Panc1 (cell line): ENCODE results near the gene CD226. TPM values are rescaled to one million over a fixed set of nuclear protein-coding genes. Genes with fewer than 3 reads are reported as not detected.

Source experiments
- ATAC-seq: fragments of 200-7000 bp; cut with Tn5 transposase; 2 replicates; pipeline ENCODE4 v1.9.1; 2020; ENCODE audit warnings: mild to moderate bottlenecking, moderate library complexity
- BruUV-seq: library from RNA; stranded (reverse); fragments of 400-500 nt; replicated peaks from 2 replicates; lab custom pipeline; 2021; lab: Mats Ljungman, UMichigan
- CTCF ChIA-PET: fragments of 300-600 bp; sonication (Branson Sonifier 250); formaldehyde crosslinking; loops from one replicate; lab custom pipeline; 2022; ENCODE audit warnings: antibody characterized with exemption; lab: Charles Lee
- POLR2A ChIA-PET: fragments of 300-600 bp; sonication (Branson Sonifier 250); formaldehyde crosslinking; loops from one replicate; lab custom pipeline; 2022; ENCODE audit warnings: antibody characterized with exemption; lab: Charles Lee
- DNase-seq: peaks from one replicate; pipeline ENCODE4 v3.0.0-alpha.2; 2010; ENCODE audit warnings: low read depth, low spot score
- H3K27ac ChIP-seq: 2 replicates; pipeline ENCODE4 v1.5.1; 2011; ENCODE audit warnings: mild to moderate bottlenecking, low read length, inconsistent platforms
- H3K27me3 ChIP-seq: fragments of 200-500 bp; sonication (Bioruptor generic); 2 replicates; pipeline ENCODE4 v1.6.0; 2014; ENCODE audit warnings: low read length, inconsistent platforms; ENCODE audit not compliant: control insufficient read depth, insufficient read depth
- H3K36me3 ChIP-seq: fragments of 200-500 bp; sonication (Bioruptor generic); 2 replicates; pipeline ENCODE4 v1.5.1; 2014; ENCODE audit warnings: inconsistent platforms, mild to moderate bottlenecking, low read length, moderate library complexity; ENCODE audit not compliant: control insufficient read depth, insufficient read depth
- H3K4me1 ChIP-seq: 2 replicates; pipeline ENCODE4 v1.5.1; 2011; ENCODE audit warnings: inconsistent platforms, mild to moderate bottlenecking, low read length, moderate library complexity; ENCODE audit not compliant: control insufficient read depth, insufficient read depth
- H3K4me3 ChIP-seq, 2 experiments: 2 replicates each; pipeline ENCODE4 v1.5.1; 2011 to 2012; ENCODE audit warnings: low read depth in 2 of 2, low read length in 2 of 2, mild to moderate bottlenecking in 2 of 2, inconsistent platforms in 1 of 2, moderate library complexity in 1 of 2
- H3K9me3 ChIP-seq: fragments of 200-500 bp; sonication (Bioruptor generic); 2 replicates; pipeline ENCODE4 v1.5.1; 2014; ENCODE audit warnings: low read depth, mild to moderate bottlenecking, inconsistent platforms, low read length, moderate library complexity; ENCODE audit not compliant: control insufficient read depth, insufficient read depth
- POLR2AphosphoS5 ChIP-seq: IDR thresholded peaks from 2 replicates; pipeline ENCODE4 v1.6.1; 2012; ENCODE audit warnings: mild to moderate bottlenecking, low read depth, low read length, moderate library complexity
- SIN3A ChIP-seq: IDR thresholded peaks from 2 replicates; pipeline ENCODE4 v1.6.1; 2012; ENCODE audit warnings: low read depth, mild to moderate bottlenecking, low read length, moderate library complexity, borderline replicate concordance; ENCODE audit not compliant: insufficient read depth
- TCF7L2 ChIP-seq: IDR thresholded peaks from 2 replicates; pipeline ENCODE4 v1.6.1; 2011; ENCODE audit warnings: mild to moderate bottlenecking, low read depth, low read length, inconsistent platforms
- in situ Hi-C: cut with HindIII; loops from 2 replicates; pipeline ENCODE4 v1.10.0; 2016; ENCODE audit warnings: low sequenced_read_pairs, low pct_unique_long_range_greater_than_20kb
- intact Hi-C: fragments of 100-400 bp; cut with micrococcal nuclease; formaldehyde crosslinking; loops from one replicate; pipeline ENCODE4 v1.10.0; 2022; ENCODE audit not compliant: unreplicated experiment
- total RNA-seq: library from RNA; stranded (reverse); gene quantifications from one replicate; pipeline ENCODE4 v1.2.1, GENCODE V29; 2021; ENCODE audit not compliant: unreplicated experiment
- TF ChIP-seq, protein P1 (sequence below), 2 experiments: IDR thresholded peaks; 2 replicates each; pipeline ENCODE4 v1.6.1; 2011 to 2012; ENCODE audit warnings: low read depth in 2 of 2, control low read depth in 1 of 2, low read length in 1 of 2, mild to moderate bottlenecking in 1 of 2, moderate library complexity in 1 of 2; ENCODE audit not compliant: insufficient read depth in 1 of 2
- TF ChIP-seq, protein P2 (sequence below): fragments of 450-650 bp; IDR thresholded peaks from 2 replicates; pipeline ENCODE4 v1.5.1; 2017; ENCODE audit warnings: mild to moderate bottlenecking

CD226 gene
- total RNA-seq, 1 experiment from 2014 or later, result 0.95 TPM

DNA sequence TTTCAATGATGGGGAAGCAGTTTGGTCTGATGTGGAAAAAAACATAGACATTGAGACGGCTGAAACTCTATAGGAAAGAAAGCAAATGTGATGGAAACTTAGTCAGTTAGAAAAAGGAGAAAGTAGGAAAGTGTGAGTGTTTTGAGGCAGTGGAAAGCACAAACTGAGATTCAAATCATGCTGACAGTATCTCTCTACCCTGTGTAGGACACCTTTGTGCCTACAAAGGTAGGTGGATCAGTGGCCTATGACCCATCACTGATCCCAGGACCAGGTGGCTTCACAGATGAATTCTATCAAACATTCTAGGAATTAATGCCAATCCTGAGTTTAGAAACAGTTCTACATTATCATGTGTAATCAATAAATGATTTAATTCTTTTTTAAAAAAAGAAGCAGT lies 57.1 kb downstream of the CD226 start:
- H3K27me3 ChIP-seq, result no peaks in the 10 kb centered on the region
- no TSS peak for BruUV-seq
- no peak overlapping the region for H3K4me3 ChIP-seq
- TF ChIP-seq, protein P1, sequence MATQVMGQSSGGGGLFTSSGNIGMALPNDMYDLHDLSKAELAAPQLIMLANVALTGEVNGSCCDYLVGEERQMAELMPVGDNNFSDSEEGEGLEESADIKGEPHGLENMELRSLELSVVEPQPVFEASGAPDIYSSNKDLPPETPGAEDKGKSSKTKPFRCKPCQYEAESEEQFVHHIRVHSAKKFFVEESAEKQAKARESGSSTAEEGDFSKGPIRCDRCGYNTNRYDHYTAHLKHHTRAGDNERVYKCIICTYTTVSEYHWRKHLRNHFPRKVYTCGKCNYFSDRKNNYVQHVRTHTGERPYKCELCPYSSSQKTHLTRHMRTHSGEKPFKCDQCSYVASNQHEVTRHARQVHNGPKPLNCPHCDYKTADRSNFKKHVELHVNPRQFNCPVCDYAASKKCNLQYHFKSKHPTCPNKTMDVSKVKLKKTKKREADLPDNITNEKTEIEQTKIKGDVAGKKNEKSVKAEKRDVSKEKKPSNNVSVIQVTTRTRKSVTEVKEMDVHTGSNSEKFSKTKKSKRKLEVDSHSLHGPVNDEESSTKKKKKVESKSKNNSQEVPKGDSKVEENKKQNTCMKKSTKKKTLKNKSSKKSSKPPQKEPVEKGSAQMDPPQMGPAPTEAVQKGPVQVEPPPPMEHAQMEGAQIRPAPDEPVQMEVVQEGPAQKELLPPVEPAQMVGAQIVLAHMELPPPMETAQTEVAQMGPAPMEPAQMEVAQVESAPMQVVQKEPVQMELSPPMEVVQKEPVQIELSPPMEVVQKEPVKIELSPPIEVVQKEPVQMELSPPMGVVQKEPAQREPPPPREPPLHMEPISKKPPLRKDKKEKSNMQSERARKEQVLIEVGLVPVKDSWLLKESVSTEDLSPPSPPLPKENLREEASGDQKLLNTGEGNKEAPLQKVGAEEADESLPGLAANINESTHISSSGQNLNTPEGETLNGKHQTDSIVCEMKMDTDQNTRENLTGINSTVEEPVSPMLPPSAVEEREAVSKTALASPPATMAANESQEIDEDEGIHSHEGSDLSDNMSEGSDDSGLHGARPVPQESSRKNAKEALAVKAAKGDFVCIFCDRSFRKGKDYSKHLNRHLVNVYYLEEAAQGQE (IDR thresholded peaks at IDR 0.05; ENCODE audit: insufficient read depth in 1 of 2, low read depth in 2 of 2, low read length in 1 of 2), result no peak
- TF ChIP-seq SIN3A (no peak), TCF7L2 (no peak), POLR2AphosphoS5 (no peak)
- TF ChIP-seq, protein P2, sequence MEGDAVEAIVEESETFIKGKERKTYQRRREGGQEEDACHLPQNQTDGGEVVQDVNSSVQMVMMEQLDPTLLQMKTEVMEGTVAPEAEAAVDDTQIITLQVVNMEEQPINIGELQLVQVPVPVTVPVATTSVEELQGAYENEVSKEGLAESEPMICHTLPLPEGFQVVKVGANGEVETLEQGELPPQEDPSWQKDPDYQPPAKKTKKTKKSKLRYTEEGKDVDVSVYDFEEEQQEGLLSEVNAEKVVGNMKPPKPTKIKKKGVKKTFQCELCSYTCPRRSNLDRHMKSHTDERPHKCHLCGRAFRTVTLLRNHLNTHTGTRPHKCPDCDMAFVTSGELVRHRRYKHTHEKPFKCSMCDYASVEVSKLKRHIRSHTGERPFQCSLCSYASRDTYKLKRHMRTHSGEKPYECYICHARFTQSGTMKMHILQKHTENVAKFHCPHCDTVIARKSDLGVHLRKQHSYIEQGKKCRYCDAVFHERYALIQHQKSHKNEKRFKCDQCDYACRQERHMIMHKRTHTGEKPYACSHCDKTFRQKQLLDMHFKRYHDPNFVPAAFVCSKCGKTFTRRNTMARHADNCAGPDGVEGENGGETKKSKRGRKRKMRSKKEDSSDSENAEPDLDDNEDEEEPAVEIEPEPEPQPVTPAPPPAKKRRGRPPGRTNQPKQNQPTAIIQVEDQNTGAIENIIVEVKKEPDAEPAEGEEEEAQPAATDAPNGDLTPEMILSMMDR, result no peak
- CTCF ChIA-PET, result no interaction called here
- no peaks in the 10 kb centered on the region for H3K4me1 ChIP-seq
- no peak for ATAC-seq
- H3K9me3 ChIP-seq, result no peaks in the 10 kb centered on the region
- no peak overlapping the region for H3K27ac ChIP-seq
- intact Hi-C loops, result no loop called here
- no peaks in the 10 kb centered on the region for H3K36me3 ChIP-seq
- POLR2A ChIA-PET, result no interaction called here
- in situ Hi-C loops, result no loop called here
- no peak for DNase-seq

DNA sequence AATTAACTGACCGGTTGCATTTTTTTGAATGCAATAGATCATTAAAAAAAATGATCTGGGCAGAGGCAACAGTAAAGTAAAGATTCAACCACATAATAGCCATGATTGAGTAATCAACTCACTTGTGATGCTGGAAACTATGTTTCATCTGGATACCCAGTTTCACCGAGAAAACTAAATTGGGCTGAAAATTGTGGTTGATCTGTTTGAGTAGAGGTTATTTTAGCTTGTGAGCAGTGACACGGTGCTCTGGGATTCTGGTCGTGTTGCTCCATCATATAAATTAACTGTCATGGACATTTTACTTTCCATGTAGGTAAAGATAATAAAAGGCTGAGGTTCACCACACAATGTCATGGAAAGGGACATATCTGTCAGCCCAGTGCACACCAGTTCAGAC lies 58.7 kb downstream of the CD226 start:
- in situ Hi-C loops, result no loop called here
- BruUV-seq, result no TSS peak
- CTCF ChIA-PET, result no interaction called here

More for the DNA sequence above, 58.7 kb downstream of the CD226 start:
- POLR2A ChIA-PET, result no interaction called here
- ATAC-seq (no peak), DNase-seq (no peak)
- Histone ChIP-seq H3K27ac (no peak overlapping the region), H3K36me3 (no peaks in the 10 kb centered on the region), H3K4me3 (no peak overlapping the region), H3K4me1 (no peaks in the 10 kb centered on the region), H3K27me3 (no peaks in the 10 kb centered on the region), H3K9me3 (no peaks in the 10 kb centered on the region)
- intact Hi-C loops, result no loop called here
- TF ChIP-seq, protein P1 (IDR thresholded peaks at IDR 0.05; ENCODE audit: insufficient read depth in 1 of 2, low read depth in 2 of 2, low read length in 1 of 2), result no peak
- TF ChIP-seq, protein P2, result no peak
- TF ChIP-seq SIN3A (no peak), POLR2AphosphoS5 (no peak), TCF7L2 (no peak)
